ENCODE measurements around the gene TPK1.

GRCh38 chr7:144771927-144772326 is 63.9 kb downstream of the TPK1 start:
- no peak for TF ChIP-seq CTCF (IDR thresholded peaks at IDR 0.05)
- no peak for TF ChIP-seq POLR2AphosphoS5 (IDR thresholded peaks at IDR 0.05; ENCODE audit: insufficient read depth in 1 of 2, low read depth in 1 of 2)

Measured in vagina (tissue), 2 donors.